ENCODE data around the gene SLC39A1.

DNA sequence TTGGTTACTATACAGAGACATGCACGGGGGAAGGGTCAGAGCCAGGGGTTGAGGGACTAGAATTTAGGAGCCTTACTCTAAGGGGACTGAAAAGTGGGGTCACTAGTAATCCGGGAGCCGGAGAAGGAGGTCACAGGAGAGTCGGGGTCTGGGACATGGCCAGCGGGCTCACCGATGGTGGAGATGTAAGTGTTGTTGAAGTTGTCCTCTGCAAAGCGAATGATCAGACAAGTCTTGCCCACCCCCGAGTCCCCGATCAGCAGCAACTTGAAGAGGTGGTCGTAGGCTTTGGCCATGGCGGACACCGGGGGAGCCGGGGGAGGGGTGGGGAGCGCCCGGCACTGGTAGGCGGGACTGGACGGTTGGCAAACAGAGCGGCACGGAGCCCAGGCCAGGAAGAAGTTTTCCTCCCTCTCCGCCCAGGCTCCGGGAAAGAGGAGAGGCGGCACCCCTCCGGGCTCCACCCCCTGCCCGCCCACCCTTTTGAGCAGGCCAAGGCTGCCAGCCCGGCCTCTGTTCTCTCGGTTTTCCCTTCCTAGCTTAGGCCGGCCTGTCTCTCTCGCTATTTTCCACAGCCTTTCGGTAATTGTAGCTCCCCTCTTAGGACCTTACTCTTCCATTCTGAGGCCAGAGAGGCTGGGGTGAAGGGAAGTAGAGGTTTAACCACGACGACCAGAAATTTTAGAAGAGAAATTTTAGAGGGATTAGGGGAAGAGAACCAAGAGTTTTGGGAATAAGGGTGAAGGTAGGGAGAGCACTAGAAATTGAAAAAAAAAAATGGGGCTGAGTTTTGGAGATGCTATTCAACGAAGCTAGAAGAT is 22.8 kb upstream of the SLC39A1 start, which contains the start of gene RAB13:
- TF ChIP-seq, protein P1, sequence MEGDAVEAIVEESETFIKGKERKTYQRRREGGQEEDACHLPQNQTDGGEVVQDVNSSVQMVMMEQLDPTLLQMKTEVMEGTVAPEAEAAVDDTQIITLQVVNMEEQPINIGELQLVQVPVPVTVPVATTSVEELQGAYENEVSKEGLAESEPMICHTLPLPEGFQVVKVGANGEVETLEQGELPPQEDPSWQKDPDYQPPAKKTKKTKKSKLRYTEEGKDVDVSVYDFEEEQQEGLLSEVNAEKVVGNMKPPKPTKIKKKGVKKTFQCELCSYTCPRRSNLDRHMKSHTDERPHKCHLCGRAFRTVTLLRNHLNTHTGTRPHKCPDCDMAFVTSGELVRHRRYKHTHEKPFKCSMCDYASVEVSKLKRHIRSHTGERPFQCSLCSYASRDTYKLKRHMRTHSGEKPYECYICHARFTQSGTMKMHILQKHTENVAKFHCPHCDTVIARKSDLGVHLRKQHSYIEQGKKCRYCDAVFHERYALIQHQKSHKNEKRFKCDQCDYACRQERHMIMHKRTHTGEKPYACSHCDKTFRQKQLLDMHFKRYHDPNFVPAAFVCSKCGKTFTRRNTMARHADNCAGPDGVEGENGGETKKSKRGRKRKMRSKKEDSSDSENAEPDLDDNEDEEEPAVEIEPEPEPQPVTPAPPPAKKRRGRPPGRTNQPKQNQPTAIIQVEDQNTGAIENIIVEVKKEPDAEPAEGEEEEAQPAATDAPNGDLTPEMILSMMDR (IDR thresholded peaks at IDR 0.05) = peak in 1 of 3 donors; percentile 11
- TF ChIP-seq POLR2A (IDR thresholded peaks at IDR 0.05) = no peak

Measured in lower leg skin (tissue), 3 donors.